Cerebellar cortex (tissue), 1 donor: ENCODE measurements around the gene LAMA4.
"Not testable (repeated sequence)": the region's sequence is repeated elsewhere in the genome, so short reads cannot be mapped to it uniquely, and the experiment has no call there.

Source experiments
- DNase-seq: peaks from one replicate; pipeline ENCODE4 v3.0.0-alpha.2; 2015; ENCODE audit warnings: low spot score

Gene LAMA4

GRCh38 chr6:112209131-112209530 lies 45.2 kb downstream of the LAMA4 start:
- peak; percentile 15 for DNase-seq

GRCh38 chr6:112207776-112208175 lies 46.6 kb downstream of the LAMA4 start:
- DNase-seq, result no peak

- no peak for DNase-seq
Measured at GRCh38 chr6:112207131-112207530, 47.2 kb downstream of the LAMA4 start.

DNA sequence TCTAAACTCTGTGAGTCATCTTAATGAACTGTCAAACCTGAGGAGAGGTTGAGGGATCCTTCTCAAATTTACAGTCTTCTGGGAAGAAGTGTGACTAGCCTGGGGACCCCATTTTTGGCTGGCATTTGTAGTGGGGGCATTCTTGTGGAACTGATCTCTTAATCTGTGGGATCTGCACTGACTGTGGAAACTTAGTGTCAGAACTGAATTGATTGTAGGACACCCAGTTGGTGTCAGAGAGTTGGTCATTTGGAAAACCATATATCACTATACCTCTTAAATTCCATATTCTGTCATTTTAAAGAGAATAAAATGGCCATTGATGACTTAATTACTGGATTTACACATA lies 48.3 kb downstream of the LAMA4 start:
- no peak for DNase-seq

GRCh38 chr6:112205427-112206109 lies 48.8 kb downstream of the LAMA4 start:
- no peak for DNase-seq

DNA sequence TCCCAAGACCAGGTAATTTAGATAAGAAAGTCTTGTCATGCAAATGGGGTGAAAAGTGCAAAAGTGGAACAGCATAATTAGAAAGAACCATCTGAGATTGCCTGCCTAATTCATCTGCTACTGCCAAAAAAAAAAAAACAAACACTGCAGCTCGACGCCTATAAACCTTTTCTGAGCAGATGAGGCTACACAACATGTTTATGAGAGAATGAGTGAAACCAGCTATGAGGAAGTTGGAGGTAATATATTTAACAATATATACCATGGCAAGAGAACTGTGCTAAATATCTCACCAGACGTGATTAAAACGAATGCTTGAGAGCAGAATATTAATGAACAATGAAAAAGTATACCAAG lies 50.0 kb downstream of the LAMA4 start:
- DNase-seq, result no peak

GRCh38 chr6:112203577-112204349 lies 50.6 kb downstream of the LAMA4 start:
- no peak for DNase-seq

DNA sequence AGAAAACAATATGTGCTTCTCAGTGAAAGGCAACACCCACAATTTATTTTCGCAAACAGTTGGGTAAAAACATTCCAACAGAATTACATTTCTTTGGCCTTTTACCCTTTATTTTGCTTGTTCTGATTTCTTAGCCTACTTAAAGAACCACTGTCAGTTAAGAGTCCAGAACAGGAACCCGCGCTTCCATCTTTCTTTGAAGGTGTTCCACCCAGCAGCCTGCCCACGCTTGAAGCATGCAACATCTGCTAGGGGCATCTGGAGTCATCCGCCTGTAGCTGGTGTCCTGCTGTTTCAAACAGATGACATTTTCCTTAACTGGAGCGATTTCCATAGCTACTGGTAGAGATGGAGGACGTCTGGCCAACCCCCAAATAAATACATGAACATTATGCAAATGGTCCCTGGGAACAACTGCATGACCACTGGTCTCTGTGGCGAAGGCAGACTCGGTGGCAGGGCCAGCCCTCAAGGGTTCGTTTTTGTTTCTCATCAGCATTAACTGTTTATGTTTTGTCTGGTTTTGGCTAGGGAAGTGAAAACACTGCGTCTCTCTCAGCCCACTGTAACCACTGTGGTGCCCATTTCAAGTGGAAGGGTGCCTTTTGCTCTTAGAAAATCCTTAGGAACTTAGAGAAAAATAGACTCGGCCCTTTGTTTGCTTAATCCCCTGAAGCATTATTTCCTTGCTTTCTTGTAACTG lies 51.6 kb downstream of the LAMA4 start:
- DNase-seq, result no peak

GRCh38 chr6:112200185-112200914 lies 54.0 kb downstream of the LAMA4 start:
- not testable (repeated sequence) for DNase-seq

GRCh38 chr6:112199001-112199403 lies 55.4 kb downstream of the LAMA4 start:
- DNase-seq, result no peak

DNA sequence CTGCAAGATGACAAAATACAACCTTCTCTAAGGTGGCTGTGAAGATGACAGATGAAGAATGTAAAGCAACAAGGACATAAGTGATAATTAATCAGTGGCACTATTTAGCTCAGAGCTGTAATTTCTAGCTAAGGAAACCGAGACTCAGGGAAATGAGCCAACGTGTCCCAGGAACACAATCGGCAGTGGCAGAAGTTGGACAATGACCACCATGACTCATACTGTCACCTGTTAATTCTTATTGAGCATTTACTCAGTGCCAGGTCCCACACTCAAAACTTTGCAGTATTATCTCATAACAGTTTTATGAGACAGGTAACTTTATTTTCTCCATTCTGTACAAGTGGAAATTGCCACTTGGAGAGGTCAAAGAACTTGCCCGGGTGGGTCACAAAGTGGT lies 55.8 kb downstream of the LAMA4 start:
- DNase-seq, result no peak

GRCh38 chr6:112197636-112198035 lies 56.7 kb downstream of the LAMA4 start:
- DNase-seq, result no peak

DNA sequence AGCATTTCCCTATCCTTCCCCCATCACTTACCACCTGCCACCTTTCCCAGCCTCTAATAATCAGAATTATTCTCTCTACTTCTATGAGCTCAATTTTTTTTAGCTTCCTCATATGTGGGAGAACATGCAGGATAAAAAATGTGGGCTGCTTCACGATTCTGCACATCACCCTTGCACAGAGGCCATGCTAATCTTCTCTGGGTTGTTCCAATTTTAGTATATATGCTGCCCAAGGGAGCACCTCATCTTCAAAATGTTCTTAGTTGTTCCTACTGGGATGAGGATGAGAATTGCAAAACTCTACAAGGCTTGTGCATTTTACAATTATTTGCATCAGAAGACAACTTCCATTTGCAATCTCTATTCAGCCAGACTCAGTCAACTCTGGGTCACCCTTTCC lies 58.1 kb downstream of the LAMA4 start:
- DNase-seq, result no peak

GRCh38 chr6:112195166-112195565 lies 59.2 kb downstream of the LAMA4 start:
- no peak for DNase-seq

- DNase-seq, result no peak
Measured at GRCh38 chr6:112194511-112194910, 59.9 kb downstream of the LAMA4 start.

DNA sequence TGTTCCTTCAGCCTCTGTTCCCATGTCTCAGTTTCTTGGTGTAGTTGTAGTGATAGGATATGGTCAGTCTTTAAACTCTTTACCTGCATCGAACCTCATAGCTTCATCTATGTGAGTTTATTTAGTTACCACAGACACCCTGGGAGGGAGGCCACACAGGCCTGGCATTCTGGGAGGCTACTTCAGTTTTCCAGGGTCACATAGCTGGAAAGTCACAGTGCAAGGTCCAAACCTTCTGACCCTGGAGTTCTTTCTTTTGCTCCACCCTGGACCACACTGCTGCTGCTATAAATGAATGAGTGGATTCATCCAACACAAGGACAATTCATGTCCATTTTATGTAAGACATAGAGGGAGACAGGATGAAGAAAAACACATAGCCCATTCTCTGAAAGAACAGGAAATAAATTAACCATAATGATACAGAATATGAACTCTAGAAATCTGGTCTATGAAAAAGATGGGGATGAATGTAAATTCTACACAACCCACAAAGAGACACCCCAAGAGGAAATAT lies 60.8 kb downstream of the LAMA4 start:
- no peak for DNase-seq

DNA sequence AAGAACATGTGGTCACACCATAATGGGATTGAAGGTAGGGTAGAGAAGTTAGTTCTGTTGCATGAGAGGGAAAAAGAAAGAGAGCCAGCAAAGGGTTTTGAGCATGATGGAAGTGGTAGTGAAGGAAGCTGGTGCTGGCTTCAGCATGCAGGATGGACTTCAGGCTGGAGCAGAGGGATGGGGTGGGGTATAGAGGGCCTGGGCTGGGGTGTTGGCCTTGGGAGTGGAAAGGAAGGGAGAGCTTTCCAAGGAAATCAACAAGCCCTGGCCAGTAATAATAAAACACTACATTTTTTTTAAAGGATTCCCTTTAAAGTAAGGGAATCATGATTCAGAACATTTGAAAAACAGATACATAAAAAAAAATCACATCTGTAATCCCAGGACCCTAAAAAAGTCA lies 61.2 kb downstream of the LAMA4 start:
- no peak for DNase-seq

DNA sequence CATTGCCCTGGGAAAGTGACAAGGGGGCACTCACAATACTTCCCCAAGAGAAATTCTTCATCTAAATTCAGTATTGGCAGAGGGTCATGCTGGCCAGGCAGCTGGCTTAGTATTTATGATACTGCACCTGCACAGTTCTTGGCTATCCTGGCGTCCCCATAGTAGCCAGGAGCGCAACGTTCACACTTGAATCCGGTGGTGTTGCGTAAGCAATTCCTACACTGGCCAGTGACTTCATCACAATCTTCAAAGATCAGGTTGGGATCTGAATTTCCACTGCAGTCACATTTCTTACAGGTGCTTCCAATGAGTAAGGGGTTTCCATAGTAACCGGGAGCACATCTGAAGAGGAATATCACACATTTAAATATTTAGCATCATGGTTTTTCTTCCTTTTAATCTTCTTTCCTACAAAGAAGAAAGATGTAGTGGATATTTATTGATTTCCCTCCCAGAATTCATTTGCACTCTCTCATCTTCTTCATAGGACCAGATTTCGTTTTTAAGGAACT lies 62.8 kb downstream of the LAMA4 start:
- no peak for DNase-seq

GRCh38 chr6:112190164-112190563 lies 64.2 kb downstream of the LAMA4 start:
- DNase-seq, result no peak

GRCh38 chr6:112189494-112189893 lies 64.9 kb downstream of the LAMA4 start:
- DNase-seq, result no peak

DNA sequence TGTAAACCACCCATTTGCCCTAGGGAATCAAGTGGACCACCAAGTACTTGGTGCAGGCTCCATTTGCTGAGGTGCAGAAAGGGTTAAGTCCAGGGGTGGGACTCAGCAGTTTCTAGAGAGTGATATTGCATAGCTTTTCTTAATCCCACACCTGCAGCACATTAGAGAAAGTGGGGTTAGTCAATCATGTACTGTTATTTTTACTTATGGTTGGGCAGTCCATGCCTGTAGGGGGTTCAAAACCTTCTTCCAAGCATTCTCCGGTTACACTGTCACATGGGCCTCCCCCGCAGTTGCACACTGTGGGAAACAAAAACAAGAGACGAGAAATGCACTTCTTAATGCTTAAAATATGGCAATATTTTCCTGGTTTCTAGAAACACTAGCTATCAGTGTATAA lies 65.5 kb downstream of the LAMA4 start:
- DNase-seq, result no peak

DNA sequence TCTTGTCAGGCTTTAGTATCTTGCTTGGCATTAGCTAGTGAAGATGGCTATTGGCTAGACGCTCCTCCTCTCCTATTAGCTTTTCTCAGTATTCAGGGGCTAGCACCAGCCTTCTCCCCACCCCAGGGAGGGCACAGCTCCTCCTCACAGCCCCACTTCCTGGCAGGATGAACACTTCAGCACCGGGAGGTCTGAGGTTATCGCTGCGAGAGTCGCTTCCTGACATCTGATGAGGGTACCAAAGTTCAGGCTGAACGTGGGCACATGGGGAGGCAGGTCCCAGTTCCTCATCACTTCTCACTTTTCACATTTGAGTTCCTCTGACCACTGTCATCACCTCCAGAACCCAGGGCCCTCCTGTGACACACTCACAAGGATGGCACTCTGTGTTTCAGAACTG lies 66.6 kb downstream of the LAMA4 start:
- DNase-seq, result no peak
